Measurements from ENCODE around the gene PRSS50. TPM values are rescaled to one million over a fixed set of nuclear protein-coding genes. Genes with fewer than 3 reads are reported as not detected.

The PRSS50 gene
- total RNA-seq, 1 experiment from 2014 or later: not detected

DNA sequence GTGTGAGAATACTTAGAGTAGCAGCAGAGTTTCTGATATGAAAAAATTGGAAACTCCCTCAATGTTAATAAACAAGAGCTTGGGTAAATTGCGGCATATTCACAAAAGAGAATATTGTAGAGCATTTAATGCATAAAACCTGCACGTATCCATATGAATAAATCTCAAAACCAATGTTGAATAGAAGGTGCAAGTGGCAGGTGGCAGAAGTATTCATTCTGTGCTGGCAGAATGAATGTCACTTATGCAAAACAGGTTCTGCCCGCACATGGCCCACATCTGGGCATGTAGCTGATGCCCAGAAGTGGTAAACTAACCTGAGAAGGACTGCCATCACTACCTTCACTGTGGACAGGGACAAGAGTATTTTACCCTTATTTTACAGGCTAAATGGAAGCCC lies 14.1 kb upstream of the PRSS50 start:
- no peaks in the 10 kb centered on the region for H3K9me3 ChIP-seq (ENCODE audit: low read depth, low read length, poor library complexity, severe bottlenecking)
- no peaks in the 10 kb centered on the region for H3K36me3 ChIP-seq (ENCODE audit: insufficient read depth, low read length, poor library complexity, severe bottlenecking)
- no peaks in the 10 kb centered on the region for H3K27me3 ChIP-seq (replicated peaks; ENCODE audit: insufficient read depth, low read depth, low read length, poor library complexity)
- intact Hi-C loops (cut with micrococcal nuclease; ENCODE audit: unreplicated experiment): no loop called here
- no peak overlapping the region for H3K27ac ChIP-seq (ENCODE audit: low read depth, low read length, poor library complexity, severe bottlenecking)
- CTCF ChIA-PET: no interaction called here
- DNase-seq (ENCODE audit: low spot score): no peak
- no peak for TF ChIP-seq EZH2 (IDR thresholded peaks at IDR 0.05; ENCODE audit: borderline replicate concordance, low read depth, low read length, poor library complexity, severe bottlenecking)
- TF ChIP-seq, protein P1, sequence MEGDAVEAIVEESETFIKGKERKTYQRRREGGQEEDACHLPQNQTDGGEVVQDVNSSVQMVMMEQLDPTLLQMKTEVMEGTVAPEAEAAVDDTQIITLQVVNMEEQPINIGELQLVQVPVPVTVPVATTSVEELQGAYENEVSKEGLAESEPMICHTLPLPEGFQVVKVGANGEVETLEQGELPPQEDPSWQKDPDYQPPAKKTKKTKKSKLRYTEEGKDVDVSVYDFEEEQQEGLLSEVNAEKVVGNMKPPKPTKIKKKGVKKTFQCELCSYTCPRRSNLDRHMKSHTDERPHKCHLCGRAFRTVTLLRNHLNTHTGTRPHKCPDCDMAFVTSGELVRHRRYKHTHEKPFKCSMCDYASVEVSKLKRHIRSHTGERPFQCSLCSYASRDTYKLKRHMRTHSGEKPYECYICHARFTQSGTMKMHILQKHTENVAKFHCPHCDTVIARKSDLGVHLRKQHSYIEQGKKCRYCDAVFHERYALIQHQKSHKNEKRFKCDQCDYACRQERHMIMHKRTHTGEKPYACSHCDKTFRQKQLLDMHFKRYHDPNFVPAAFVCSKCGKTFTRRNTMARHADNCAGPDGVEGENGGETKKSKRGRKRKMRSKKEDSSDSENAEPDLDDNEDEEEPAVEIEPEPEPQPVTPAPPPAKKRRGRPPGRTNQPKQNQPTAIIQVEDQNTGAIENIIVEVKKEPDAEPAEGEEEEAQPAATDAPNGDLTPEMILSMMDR (conservative IDR thresholded peaks at IDR 0.05; ENCODE audit: low read depth, low read length): no peak
- H3K4me3 ChIP-seq (ENCODE audit: low read depth, low read length, poor library complexity, severe bottlenecking): no peak overlapping the region
- POLR2A ChIA-PET (ENCODE audit: low non-redundant PET): no interaction called here
- H3K4me1 ChIP-seq (ENCODE audit: insufficient read depth, low read length, poor library complexity, severe bottlenecking): no peaks in the 10 kb centered on the region
- no TSS peak for BruUV-seq (replicated peaks)

DNA sequence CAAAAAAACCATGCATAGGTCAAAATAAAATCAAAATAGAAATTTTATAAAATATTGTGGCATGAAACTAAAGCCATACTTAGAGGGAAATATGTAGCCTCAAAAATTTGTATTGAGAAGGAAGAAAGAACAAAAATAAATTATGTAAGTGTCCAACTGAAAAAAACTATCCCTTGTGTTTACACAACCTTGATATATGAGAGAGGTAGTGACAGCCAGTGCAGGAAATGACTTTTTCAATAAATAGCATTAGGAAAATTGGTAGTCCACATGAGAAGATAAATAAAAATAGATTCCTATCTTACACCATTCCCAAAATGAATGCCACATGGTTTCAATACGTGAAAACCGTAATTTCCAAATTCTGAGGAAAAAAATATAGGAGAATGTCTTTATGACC lies 13.2 kb upstream of the PRSS50 start:
- H3K4me3 ChIP-seq (ENCODE audit: low read depth, low read length, poor library complexity, severe bottlenecking): no peak overlapping the region
- ChIA-PET POLR2A (ENCODE audit: low non-redundant PET) (no interaction called here), CTCF (no interaction called here)
- intact Hi-C loops (cut with micrococcal nuclease; ENCODE audit: unreplicated experiment): no loop called here
- no peaks in the 10 kb centered on the region for H3K4me1 ChIP-seq (ENCODE audit: insufficient read depth, low read length, poor library complexity, severe bottlenecking)
- BruUV-seq (replicated peaks): no TSS peak
- no peaks in the 10 kb centered on the region for H3K27me3 ChIP-seq (replicated peaks; ENCODE audit: insufficient read depth, low read depth, low read length, poor library complexity)
- no peak overlapping the region for H3K27ac ChIP-seq (ENCODE audit: low read depth, low read length, poor library complexity, severe bottlenecking)
- H3K9me3 ChIP-seq (ENCODE audit: low read depth, low read length, poor library complexity, severe bottlenecking): no peaks in the 10 kb centered on the region
- no peak for DNase-seq (ENCODE audit: low spot score)
- no peak for TF ChIP-seq EZH2 (IDR thresholded peaks at IDR 0.05; ENCODE audit: borderline replicate concordance, low read depth, low read length, poor library complexity, severe bottlenecking)
- TF ChIP-seq, protein P1 (conservative IDR thresholded peaks at IDR 0.05; ENCODE audit: low read depth, low read length): no peak
- no peaks in the 10 kb centered on the region for H3K36me3 ChIP-seq (ENCODE audit: insufficient read depth, low read length, poor library complexity, severe bottlenecking)

DNA sequence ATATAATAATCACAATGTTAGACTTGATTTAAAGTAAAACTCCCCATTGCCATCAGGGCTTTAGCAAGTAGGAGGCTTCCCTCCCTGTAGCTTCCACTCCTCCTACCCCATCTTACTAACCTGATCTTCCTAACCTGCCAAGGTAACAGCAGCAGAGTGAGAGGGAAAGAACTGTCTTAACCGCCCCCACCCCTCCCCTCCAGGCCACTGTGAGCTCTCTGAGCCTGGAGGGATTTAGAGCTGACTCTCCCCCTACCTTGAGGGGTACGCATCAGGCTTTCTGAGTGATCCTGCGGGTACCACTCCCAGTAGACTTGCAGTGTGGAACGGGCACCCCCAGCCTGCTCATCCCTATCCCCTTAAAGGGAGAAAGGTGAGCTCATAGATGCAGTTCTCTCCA lies 11.4 kb upstream of the PRSS50 start:
- Histone ChIP-seq H3K36me3 (ENCODE audit: insufficient read depth, low read length, poor library complexity, severe bottlenecking) (no peaks in the 10 kb centered on the region), H3K4me3 (ENCODE audit: low read depth, low read length, poor library complexity, severe bottlenecking) (no peak overlapping the region), H3K4me1 (ENCODE audit: insufficient read depth, low read length, poor library complexity, severe bottlenecking) (no peaks in the 10 kb centered on the region), H3K9me3 (ENCODE audit: low read depth, low read length, poor library complexity, severe bottlenecking) (no peaks in the 10 kb centered on the region), H3K27me3 (replicated peaks; ENCODE audit: insufficient read depth, low read depth, low read length, poor library complexity) (no peaks in the 10 kb centered on the region), H3K27ac (ENCODE audit: low read depth, low read length, poor library complexity, severe bottlenecking) (no peak overlapping the region)
- BruUV-seq (replicated peaks): no TSS peak
- intact Hi-C loops (cut with micrococcal nuclease; ENCODE audit: unreplicated experiment): no loop called here
- DNase-seq (ENCODE audit: low spot score): no peak
- CTCF ChIA-PET: no interaction called here
- no peak for TF ChIP-seq EZH2 (IDR thresholded peaks at IDR 0.05; ENCODE audit: borderline replicate concordance, low read depth, low read length, poor library complexity, severe bottlenecking)
- TF ChIP-seq, protein P1 (conservative IDR thresholded peaks at IDR 0.05; ENCODE audit: low read depth, low read length): no peak
- POLR2A ChIA-PET (ENCODE audit: low non-redundant PET): no interaction called here
